Measurements from ENCODE around the gene FCRL6.

DNA sequence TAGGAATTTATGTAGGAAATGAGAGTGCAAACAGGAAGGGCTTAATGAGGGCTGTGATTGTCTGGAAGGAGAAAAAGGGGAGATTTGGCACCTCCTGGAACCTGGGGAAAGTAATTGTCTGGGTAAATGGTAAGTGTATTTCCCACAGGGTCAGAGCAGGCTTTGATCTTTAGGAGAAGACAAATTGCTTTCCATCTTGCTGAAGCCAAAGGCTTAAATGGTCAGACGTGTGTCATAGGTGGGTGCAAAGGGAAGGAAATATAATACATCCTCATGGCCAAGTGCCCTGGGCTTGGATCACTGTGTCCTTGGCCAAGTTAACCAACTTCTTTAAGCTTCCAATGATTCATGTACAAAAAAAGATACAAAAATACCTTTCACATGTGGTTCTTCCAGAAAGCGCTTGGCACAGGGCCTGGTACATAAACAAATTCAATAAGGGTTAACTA, 22.7 kb upstream of the FCRL6 start:
- TF ChIP-seq EZH2phosphoT487 (IDR thresholded peaks at IDR 0.05; ENCODE audit: insufficient read depth, low read depth) (no peak), EZH2 (IDR thresholded peaks at IDR 0.05; ENCODE audit: insufficient read depth, poor library complexity, severe bottlenecking) (no peak)
